ENCODE data around the gene UCP2. TPM values are rescaled to one million over a fixed set of nuclear protein-coding genes. Genes with fewer than 3 reads are reported as not detected.

UCP2 gene
- total and polyA plus RNA-seq, 2 experiments from 2014 or later: 60.1 to 76.9 TPM

DNA sequence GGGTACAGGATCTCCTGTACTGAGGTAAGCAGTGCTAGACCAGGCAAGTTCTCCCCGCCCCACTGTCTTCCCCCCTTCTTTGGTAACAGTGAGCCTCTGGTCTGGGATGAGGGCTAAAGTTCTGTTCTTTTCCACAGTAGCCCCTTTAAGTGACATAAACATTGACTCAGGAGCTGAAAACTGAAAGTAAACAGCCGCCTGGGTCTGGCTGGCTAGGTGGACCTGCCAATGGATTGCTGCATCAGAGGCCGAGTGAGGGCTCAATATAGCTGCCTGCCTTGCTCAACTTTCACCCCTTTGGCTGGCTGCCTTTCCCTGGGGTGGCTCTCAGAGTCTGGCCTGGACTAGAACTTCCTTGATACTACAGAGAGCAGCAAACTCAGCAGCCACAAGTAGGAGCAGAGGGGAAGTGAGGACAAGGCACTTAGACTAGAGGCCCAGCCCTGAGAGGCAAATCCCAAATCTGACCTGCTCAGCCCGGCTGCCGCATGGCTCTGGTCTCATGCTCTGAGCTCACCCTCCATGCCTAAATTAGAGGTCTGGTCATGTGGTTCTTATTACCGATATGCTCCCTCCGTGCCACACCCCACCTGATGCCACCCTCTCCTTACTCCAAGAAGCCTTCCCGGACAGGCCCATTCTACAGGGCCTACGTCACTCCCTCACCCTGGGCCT lies 35.8 kb upstream of the UCP2 start:
- H3K4me2 ChIP-seq: no peak overlapping the region
- no peak for ATAC-seq
- H3K4me3 Mint-ChIP-seq: no peak overlapping the region

DNA sequence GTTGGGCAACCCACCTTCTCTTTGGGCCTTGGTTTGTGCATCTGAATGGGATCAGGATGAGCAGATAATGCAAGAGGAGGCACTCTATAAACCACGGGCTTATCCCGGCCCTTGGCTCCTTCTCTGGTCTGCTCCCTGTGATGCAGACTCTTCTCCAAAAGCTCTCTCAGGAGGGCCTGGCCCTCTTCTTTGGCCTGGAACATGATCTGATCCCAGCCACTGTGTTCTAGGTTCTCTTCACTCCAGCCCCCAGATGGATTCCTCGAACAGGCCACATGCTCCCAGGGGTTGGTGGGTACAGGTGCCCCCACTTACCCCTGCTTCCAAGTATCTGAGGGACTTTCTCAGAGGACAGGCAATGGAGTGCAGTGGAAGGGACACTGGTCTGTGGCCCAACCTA lies 35.0 kb upstream of the UCP2 start:
- Histone ChIP-seq H3K4me1 (ENCODE audit: insufficient read depth) (no peaks in the 10 kb centered on the region), H3K27me3 (ENCODE audit: insufficient read depth) (no peaks in the 10 kb centered on the region), H3F3A (replicated peaks; ENCODE audit: low read depth) (no peaks in the 10 kb centered on the region), H3K36me3 (ENCODE audit: insufficient read depth) (no peaks in the 10 kb centered on the region), H2AFZ (no peak overlapping the region), H3K27ac (ENCODE audit: low read depth) (no peak overlapping the region), H3K9me2 (ENCODE audit: insufficient read depth) (no peaks in the 10 kb centered on the region; the same call in 1 of the 2 replicates), H3K4me3 (no peak overlapping the region), H3K4me2 (no peak overlapping the region), H3K79me2 (replicated peaks; ENCODE audit: insufficient read depth) (no peaks in the 10 kb centered on the region), H4K20me1 (replicated peaks; ENCODE audit: insufficient read depth) (no peaks in the 10 kb centered on the region)
- Mint-ChIP-seq H3K4me3 (no peak overlapping the region), H3K27me3 (ENCODE audit: insufficient read depth, low read depth, poor library complexity) (peaks cover 1% of the 10 kb centered on the region), H3K9me3 (no peaks in the 10 kb centered on the region), H3K36me3 (ENCODE audit: low read depth) (peaks cover 13% of the 10 kb centered on the region), H3K27ac (no peak overlapping the region), H3K4me1 (no peaks in the 10 kb centered on the region)
- no peak for TF ChIP-seq EZH2phosphoT487 (IDR thresholded peaks at IDR 0.05; ENCODE audit: unreplicated experiment)
- TF ChIP-seq STAT1 (IDR thresholded peaks at IDR 0.05; ENCODE audit: unreplicated experiment): no peak
- TF ChIP-seq EZH2 (IDR thresholded peaks at IDR 0.05; ENCODE audit: low read depth, unreplicated experiment): no peak
- no peak for DNase-seq (ENCODE audit: low spot score)
- ATAC-seq: no peak

More for the DNA sequence above, 35.8 kb upstream of the UCP2 start:
- H2AFZ ChIP-seq: no peak overlapping the region
- no peak overlapping the region for H3K4me3 ChIP-seq
- peaks cover 1% of the 10 kb centered on the region; the same call in 2 of the 3 replicates for H3K4me1 Mint-ChIP-seq
- no peaks in the 10 kb centered on the region; the same call in 1 of the 2 replicates for H3K9me2 ChIP-seq (ENCODE audit: insufficient read depth)
- no peaks in the 10 kb centered on the region for H3K9me3 Mint-ChIP-seq
- no peaks in the 10 kb centered on the region for H3K4me1 ChIP-seq (ENCODE audit: insufficient read depth)
- H3K27ac Mint-ChIP-seq: no peak overlapping the region
- no peaks in the 10 kb centered on the region for H4K20me1 ChIP-seq (replicated peaks; ENCODE audit: insufficient read depth)
- no peak overlapping the region for H3K27ac ChIP-seq (ENCODE audit: low read depth)
- DNase-seq (ENCODE audit: low spot score): no peak
- no peaks in the 10 kb centered on the region for H3K27me3 ChIP-seq (ENCODE audit: insufficient read depth)
- TF ChIP-seq STAT1 (IDR thresholded peaks at IDR 0.05; ENCODE audit: unreplicated experiment): no peak
- H3K36me3 ChIP-seq (ENCODE audit: insufficient read depth): no peaks in the 10 kb centered on the region
- H3K79me2 ChIP-seq (replicated peaks; ENCODE audit: insufficient read depth): no peaks in the 10 kb centered on the region
- H3K36me3 Mint-ChIP-seq (ENCODE audit: low read depth): peaks cover 13% of the 10 kb centered on the region
- H3K27me3 Mint-ChIP-seq (ENCODE audit: insufficient read depth, low read depth, poor library complexity): peaks cover 1% of the 10 kb centered on the region
- no peaks in the 10 kb centered on the region for H3F3A ChIP-seq (replicated peaks; ENCODE audit: low read depth)

DNA sequence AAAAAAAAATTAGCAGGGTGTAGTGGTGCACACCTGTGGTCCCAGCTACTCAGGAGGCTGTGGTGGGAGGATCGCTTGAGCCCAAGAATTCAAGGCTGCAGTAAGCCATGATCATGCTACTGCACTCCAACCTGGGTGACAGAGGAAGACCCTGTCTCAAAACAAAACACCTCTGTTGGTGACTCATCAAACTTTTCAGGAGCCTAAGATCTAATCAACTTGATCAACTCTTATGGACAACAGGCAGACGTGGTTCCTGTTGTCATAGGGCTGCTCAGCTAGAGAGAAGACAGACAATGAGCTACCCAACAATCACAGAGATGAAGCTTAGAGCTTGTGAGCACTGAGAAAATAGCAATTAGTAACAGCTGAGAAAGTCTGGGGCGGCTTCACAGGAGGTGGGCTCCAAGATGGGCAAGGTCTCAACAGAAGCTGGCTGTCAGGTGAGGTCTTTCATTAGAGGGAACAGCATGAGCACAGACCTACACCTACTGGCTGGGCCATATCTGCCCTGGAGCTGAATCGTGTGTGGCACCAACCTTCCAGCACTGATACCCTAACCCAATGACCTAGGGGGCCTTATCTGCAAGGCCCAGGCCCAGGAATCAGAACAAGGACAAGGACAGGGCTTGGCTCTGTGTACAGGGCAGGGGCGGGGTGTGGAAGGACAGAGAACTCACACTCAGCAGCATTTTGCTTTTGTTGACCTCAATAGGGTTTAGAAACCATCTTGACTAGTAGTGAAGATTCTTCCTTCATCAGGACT lies 33.5 kb upstream of the UCP2 start:
- no peaks in the 10 kb centered on the region; the same call in 1 of the 2 replicates for H3K9me2 ChIP-seq (ENCODE audit: insufficient read depth)
- Mint-ChIP-seq H3K4me3 (no peak overlapping the region), H3K9me3 (no peaks in the 10 kb centered on the region), H3K36me3 (ENCODE audit: low read depth) (peaks cover 16% of the 10 kb centered on the region), H3K27me3 (ENCODE audit: insufficient read depth, low read depth, poor library complexity) (peaks cover 1% of the 10 kb centered on the region), H3K27ac (no peak overlapping the region), H3K4me1 (no peaks in the 10 kb centered on the region)
- no peaks in the 10 kb centered on the region for H3K27me3 ChIP-seq (ENCODE audit: insufficient read depth)
- H3K79me2 ChIP-seq (replicated peaks; ENCODE audit: insufficient read depth): no peaks in the 10 kb centered on the region
- H3K4me1 ChIP-seq (ENCODE audit: insufficient read depth): no peaks in the 10 kb centered on the region
- H3K27ac ChIP-seq (ENCODE audit: low read depth): no peak overlapping the region
- no peaks in the 10 kb centered on the region for H3F3A ChIP-seq (replicated peaks; ENCODE audit: low read depth)
- H3K4me3 ChIP-seq: no peak overlapping the region
- TF ChIP-seq, protein P1, sequence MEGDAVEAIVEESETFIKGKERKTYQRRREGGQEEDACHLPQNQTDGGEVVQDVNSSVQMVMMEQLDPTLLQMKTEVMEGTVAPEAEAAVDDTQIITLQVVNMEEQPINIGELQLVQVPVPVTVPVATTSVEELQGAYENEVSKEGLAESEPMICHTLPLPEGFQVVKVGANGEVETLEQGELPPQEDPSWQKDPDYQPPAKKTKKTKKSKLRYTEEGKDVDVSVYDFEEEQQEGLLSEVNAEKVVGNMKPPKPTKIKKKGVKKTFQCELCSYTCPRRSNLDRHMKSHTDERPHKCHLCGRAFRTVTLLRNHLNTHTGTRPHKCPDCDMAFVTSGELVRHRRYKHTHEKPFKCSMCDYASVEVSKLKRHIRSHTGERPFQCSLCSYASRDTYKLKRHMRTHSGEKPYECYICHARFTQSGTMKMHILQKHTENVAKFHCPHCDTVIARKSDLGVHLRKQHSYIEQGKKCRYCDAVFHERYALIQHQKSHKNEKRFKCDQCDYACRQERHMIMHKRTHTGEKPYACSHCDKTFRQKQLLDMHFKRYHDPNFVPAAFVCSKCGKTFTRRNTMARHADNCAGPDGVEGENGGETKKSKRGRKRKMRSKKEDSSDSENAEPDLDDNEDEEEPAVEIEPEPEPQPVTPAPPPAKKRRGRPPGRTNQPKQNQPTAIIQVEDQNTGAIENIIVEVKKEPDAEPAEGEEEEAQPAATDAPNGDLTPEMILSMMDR (conservative IDR thresholded peaks at IDR 0.05; ENCODE audit: low read depth in 2 of 2): no peak
- TF ChIP-seq POLR2AphosphoS5 (IDR thresholded peaks at IDR 0.05; ENCODE audit: low read depth): no peak
- TF ChIP-seq NANOG (IDR thresholded peaks at IDR 0.05; ENCODE audit: borderline replicate concordance): no peak
- no peak for TF ChIP-seq ZNF114 (CRISPR knock-in tag; IDR thresholded peaks at IDR 0.05)
- TF ChIP-seq, protein P2, sequence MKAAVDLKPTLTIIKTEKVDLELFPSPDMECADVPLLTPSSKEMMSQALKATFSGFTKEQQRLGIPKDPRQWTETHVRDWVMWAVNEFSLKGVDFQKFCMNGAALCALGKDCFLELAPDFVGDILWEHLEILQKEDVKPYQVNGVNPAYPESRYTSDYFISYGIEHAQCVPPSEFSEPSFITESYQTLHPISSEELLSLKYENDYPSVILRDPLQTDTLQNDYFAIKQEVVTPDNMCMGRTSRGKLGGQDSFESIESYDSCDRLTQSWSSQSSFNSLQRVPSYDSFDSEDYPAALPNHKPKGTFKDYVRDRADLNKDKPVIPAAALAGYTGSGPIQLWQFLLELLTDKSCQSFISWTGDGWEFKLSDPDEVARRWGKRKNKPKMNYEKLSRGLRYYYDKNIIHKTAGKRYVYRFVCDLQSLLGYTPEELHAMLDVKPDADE (IDR thresholded peaks at IDR 0.05): no peak
- no peak for TF ChIP-seq EZH2 (IDR thresholded peaks at IDR 0.05; ENCODE audit: low read depth, unreplicated experiment)
- TF ChIP-seq JUNB (IDR thresholded peaks at IDR 0.05; ENCODE audit: unreplicated experiment): no peak
- TF ChIP-seq STAT1 (IDR thresholded peaks at IDR 0.05; ENCODE audit: unreplicated experiment): no peak
- no peak for TF ChIP-seq CREB1 (CRISPR knock-in tag; IDR thresholded peaks at IDR 0.05; ENCODE audit: low read depth)
- TF ChIP-seq EZH2phosphoT487 (IDR thresholded peaks at IDR 0.05; ENCODE audit: unreplicated experiment): no peak
- H3K36me3 ChIP-seq (ENCODE audit: insufficient read depth): no peaks in the 10 kb centered on the region
- no peak for DNase-seq (ENCODE audit: low spot score)
- no peak for ATAC-seq
- no peaks in the 10 kb centered on the region for H4K20me1 ChIP-seq (replicated peaks; ENCODE audit: insufficient read depth)
- H2AFZ ChIP-seq: no peak overlapping the region
- no peak overlapping the region for H3K4me2 ChIP-seq

Measured in GM23338 (cell line).